Vagina (tissue), 2 donors: ENCODE results near the gene CELF4. TPM values are rescaled to one million over a fixed set of nuclear protein-coding genes. Genes with fewer than 3 reads are reported as not detected.

ENCODE experiments used
- DNase-seq, 2 donors: peaks; one replicate each; pipeline ENCODE4 v3.0.0-alpha.2; 2017; ENCODE audit errors: extremely low spot score in 2 of 2
- H3K27ac ChIP-seq: fragments of 200-600 bp; sonication (generic); one replicate; pipeline ENCODE4 v1.5.1; 2019
- H3K27me3 ChIP-seq: fragments of 200-600 bp; sonication (generic); one replicate; pipeline ENCODE4 v1.5.1; 2019
- H3K36me3 ChIP-seq, 2 donors: fragments of 200-600 bp; sonication (generic); one replicate each; pipeline ENCODE4 v1.5.1; 2017 to 2019
- H3K4me1 ChIP-seq: fragments of 200-600 bp; sonication (generic); one replicate; pipeline ENCODE4 v1.5.1; 2019
- H3K4me3 ChIP-seq, 2 donors: fragments of 200-600 bp; sonication (generic); 1 replicate in 1 of 2; 2 replicates in 1 of 2; pipeline ENCODE4 v1.5.1; 2016 to 2019
- H3K9me3 ChIP-seq: fragments of 200-600 bp; sonication (generic); one replicate; pipeline ENCODE4 v1.5.1; 2019
- POLR2A ChIP-seq, 2 donors: fragments of 450-650 bp; IDR thresholded peaks; one replicate each; pipeline ENCODE4 v1.6.1; 2017; ENCODE audit warnings: antibody characterized with exemption in 2 of 2, mild to moderate bottlenecking in 2 of 2, moderate library complexity in 2 of 2
- POLR2AphosphoS5 ChIP-seq, 2 donors: sonication (generic); formaldehyde crosslinking; IDR thresholded peaks; one replicate each; pipeline ENCODE4 v1.9.0; 2017; ENCODE audit warnings: antibody characterized with exemption in 2 of 2, mild to moderate bottlenecking in 2 of 2, low read depth in 1 of 2; ENCODE audit not compliant: insufficient read depth in 1 of 2
- intact Hi-C: fragments of 100-400 bp; cut with DNase I; formaldehyde crosslinking; loops from one replicate; pipeline ENCODE4 v1.15.1; 2023
- total RNA-seq: library from RNA; depleted of rRNA; stranded (reverse); fragments of >200 nt; gene quantifications from one replicate; pipeline ENCODE4 v1.2.3, GENCODE V29; 2016
- TF ChIP-seq, protein P1 (sequence below), 3 experiments: fragments of 450-650 bp in 2 of 3; fragments of 200-600 bp in 1 of 3; sonication (generic) in 1 of 3; IDR thresholded peaks; one replicate each; pipeline ENCODE4 v1.5.1; 2017 to 2019; ENCODE audit warnings: antibody characterized with exemption in 3 of 3, mild to moderate bottlenecking in 2 of 3, moderate library complexity in 2 of 3

CELF4 gene
- total RNA-seq, 1 donor from 2014 or later: 2.2 TPM

- H3K4me3 ChIP-seq: no peak overlapping the region
- no peaks in the 10 kb centered on the region for H3K4me1 ChIP-seq
- no peak for TF ChIP-seq POLR2A (IDR thresholded peaks at IDR 0.05)
- TF ChIP-seq, protein P1, sequence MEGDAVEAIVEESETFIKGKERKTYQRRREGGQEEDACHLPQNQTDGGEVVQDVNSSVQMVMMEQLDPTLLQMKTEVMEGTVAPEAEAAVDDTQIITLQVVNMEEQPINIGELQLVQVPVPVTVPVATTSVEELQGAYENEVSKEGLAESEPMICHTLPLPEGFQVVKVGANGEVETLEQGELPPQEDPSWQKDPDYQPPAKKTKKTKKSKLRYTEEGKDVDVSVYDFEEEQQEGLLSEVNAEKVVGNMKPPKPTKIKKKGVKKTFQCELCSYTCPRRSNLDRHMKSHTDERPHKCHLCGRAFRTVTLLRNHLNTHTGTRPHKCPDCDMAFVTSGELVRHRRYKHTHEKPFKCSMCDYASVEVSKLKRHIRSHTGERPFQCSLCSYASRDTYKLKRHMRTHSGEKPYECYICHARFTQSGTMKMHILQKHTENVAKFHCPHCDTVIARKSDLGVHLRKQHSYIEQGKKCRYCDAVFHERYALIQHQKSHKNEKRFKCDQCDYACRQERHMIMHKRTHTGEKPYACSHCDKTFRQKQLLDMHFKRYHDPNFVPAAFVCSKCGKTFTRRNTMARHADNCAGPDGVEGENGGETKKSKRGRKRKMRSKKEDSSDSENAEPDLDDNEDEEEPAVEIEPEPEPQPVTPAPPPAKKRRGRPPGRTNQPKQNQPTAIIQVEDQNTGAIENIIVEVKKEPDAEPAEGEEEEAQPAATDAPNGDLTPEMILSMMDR (IDR thresholded peaks at IDR 0.05): no peak
- TF ChIP-seq POLR2AphosphoS5 (IDR thresholded peaks at IDR 0.05; ENCODE audit: insufficient read depth in 1 of 2, low read depth in 1 of 2): no peak
- no peak overlapping the region for H3K27ac ChIP-seq
- H3K36me3 ChIP-seq: no peaks in the 10 kb centered on the region
- no peaks in the 10 kb centered on the region for H3K27me3 ChIP-seq
- no peak for DNase-seq
- intact Hi-C loops: no loop called here
- H3K9me3 ChIP-seq: no peaks in the 10 kb centered on the region
Observed at GRCh38 chr18:37434161-37434860, 131.3 kb downstream of the CELF4 start.

GRCh38 chr18:37432436-37433195, 133.0 kb downstream of the CELF4 start:
- intact Hi-C loops: no loop called here
- no peak overlapping the region for H3K27ac ChIP-seq

DNA sequence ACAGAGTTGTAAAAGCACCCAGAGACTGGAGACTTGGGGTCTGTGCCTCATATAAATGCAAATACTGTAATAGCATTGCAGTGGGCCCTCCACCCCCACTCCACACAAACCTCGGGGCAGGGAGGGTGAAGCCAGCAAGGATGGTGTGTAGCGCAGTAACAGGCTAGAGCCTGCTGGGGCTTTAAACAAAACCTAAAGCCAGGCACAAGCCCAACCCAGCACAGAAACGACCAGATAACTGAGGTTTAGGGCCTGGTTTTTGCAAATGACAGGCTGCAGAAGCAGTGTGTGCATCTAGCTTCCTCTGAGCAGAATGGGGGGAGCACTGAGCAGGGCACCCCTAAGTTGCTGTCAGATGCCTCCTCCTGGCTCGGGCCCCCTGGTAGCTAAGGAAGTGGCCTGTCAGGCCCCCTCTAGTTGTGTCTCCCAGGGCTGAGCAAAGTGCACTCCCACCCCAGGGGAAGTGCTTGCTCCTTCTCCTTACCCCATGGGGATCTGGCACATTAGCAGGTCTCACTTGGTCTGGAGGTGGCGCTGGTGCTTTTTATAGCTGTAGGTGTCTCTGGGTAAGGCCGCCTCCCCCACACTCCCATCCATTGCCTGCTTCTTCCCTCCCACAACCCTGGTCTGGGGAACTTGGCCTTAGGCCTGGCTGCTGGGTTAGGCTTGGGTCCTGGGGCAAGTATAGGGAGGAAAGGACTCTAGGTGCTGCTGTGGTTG, 135.1 kb downstream of the CELF4 start:
- Histone ChIP-seq H3K4me3 (no peak overlapping the region), H3K27ac (no peak overlapping the region), H3K36me3 (no peaks in the 10 kb centered on the region), H3K27me3 (no peaks in the 10 kb centered on the region), H3K9me3 (no peaks in the 10 kb centered on the region), H3K4me1 (no peaks in the 10 kb centered on the region)
- TF ChIP-seq, protein P1 (IDR thresholded peaks at IDR 0.05): no peak
- TF ChIP-seq POLR2A (IDR thresholded peaks at IDR 0.05) (no peak), POLR2AphosphoS5 (IDR thresholded peaks at IDR 0.05; ENCODE audit: insufficient read depth in 1 of 2, low read depth in 1 of 2) (no peak)
- intact Hi-C loops: no loop called here
- DNase-seq: no peak

More at GRCh38 chr18:37432436-37433195, 133.0 kb downstream of the CELF4 start:
- Histone ChIP-seq H3K36me3 (no peaks in the 10 kb centered on the region), H3K27me3 (no peaks in the 10 kb centered on the region), H3K4me3 (no peak overlapping the region), H3K9me3 (no peaks in the 10 kb centered on the region), H3K4me1 (no peaks in the 10 kb centered on the region)
- no peak for TF ChIP-seq POLR2A (IDR thresholded peaks at IDR 0.05)
- no peak for TF ChIP-seq POLR2AphosphoS5 (IDR thresholded peaks at IDR 0.05; ENCODE audit: insufficient read depth in 1 of 2, low read depth in 1 of 2)
- TF ChIP-seq, protein P1 (IDR thresholded peaks at IDR 0.05): no peak
- DNase-seq: no peak

DNA sequence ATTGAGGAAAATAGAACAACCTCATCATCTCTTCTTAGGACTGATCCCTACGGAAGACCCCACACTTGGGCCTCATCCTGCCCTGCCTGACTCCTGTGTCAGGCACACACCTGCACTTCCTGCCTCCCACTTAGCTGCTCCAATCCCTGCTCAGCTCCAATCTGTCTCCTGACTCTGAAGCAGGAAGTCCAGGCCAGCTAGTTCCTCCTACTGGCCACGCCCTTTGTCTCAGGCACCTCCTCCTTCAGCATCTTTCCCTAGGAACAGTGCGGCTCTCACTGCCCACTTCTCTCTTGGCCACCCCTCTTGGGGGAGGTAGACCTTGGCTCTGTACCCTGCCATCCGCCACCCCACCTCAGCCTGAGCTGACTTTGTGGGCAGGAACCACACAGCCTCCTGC, 135.8 kb downstream of the CELF4 start:
- H3K36me3 ChIP-seq: no peaks in the 10 kb centered on the region
- no peak overlapping the region for H3K4me3 ChIP-seq
- intact Hi-C loops: no loop called here
- DNase-seq: no peak
- TF ChIP-seq POLR2AphosphoS5 (IDR thresholded peaks at IDR 0.05; ENCODE audit: insufficient read depth in 1 of 2, low read depth in 1 of 2) (no peak), POLR2A (IDR thresholded peaks at IDR 0.05) (no peak)
- TF ChIP-seq, protein P1 (IDR thresholded peaks at IDR 0.05): no peak
- no peaks in the 10 kb centered on the region for H3K27me3 ChIP-seq
- no peaks in the 10 kb centered on the region for H3K9me3 ChIP-seq
- no peaks in the 10 kb centered on the region for H3K4me1 ChIP-seq
- H3K27ac ChIP-seq: no peak overlapping the region
